ENCODE results near the gene FBF1. TPM values are rescaled to one million over a fixed set of nuclear protein-coding genes. Genes with fewer than 3 reads are reported as not detected.

The FBF1 gene
- total and polyA plus RNA-seq, 2 of the 8 experiments (the other 6 are each of a cell fraction or from before 2014, with no cell fraction given): 8.1 to 13.1 TPM

GRCh38 chr17:75943491-75943890 lies 2.6 kb upstream of the FBF1 start:
- no peak overlapping the region for H2BK12ac ChIP-seq (ENCODE audit: low read depth, low read length)
- no peak overlapping the region for H3K9ac ChIP-seq (replicated peaks in 1 of 4; ENCODE audit: extremely low read depth in 1 of 4, low read depth in 3 of 4, low read length in 3 of 4)
- no peak overlapping the region for H2AFZ ChIP-seq (ENCODE audit: low read length)
- 92% methylated on average over 1 of the region's 1 CpG; no CpG with 5 or more reads in 1 of the 2 experiments for WGBS, 2 experiments (ENCODE audit: extremely low coverage in 1 of 2, insufficient coverage in 1 of 2, insufficient read length in 1 of 2, insufficient replicate concordance in 2 of 2, low coverage in 1 of 2, low lambda C conversion rate in 2 of 2, missing lambda C conversion rate in 1 of 2)
- H3K18ac ChIP-seq (ENCODE audit: extremely low read depth, low read length): no peak overlapping the region
- peaks cover 4 to 29% (median 7%) of the 10 kb centered on the region in 4 experiments; a peak in 6 of 8 replicates for H3K36me3 ChIP-seq (ENCODE audit: control insufficient read depth in 2 of 4, insufficient read depth in 4 of 4, low read length in 3 of 4)
- peaks cover 0 to 3% (median 2%) of the 10 kb centered on the region in 4 experiments; a peak in 3 of 7 replicates for H3K4me1 ChIP-seq (replicated peaks in 1 of 4; ENCODE audit: control insufficient read depth in 3 of 4, insufficient read depth in 4 of 4, low read length in 3 of 4)
- no peak overlapping the region for H3K4me3 ChIP-seq (ENCODE audit: extremely low read depth in 1 of 4, insufficient read depth in 2 of 4, low read depth in 3 of 4, low read length in 4 of 4)
- DNase-seq (ENCODE audit: low read depth in 1 of 2, low spot score in 2 of 2) (no peak), FAIRE-seq (no peak)
- ChIA-PET POLR2A (ENCODE audit: partially characterized antibody) (interaction anchor here (0.6 to 1.6 kb wide), 4 partner anchors 13 to 45 kb away, joined by 3 to 5 read pairs (median 3); no protein-coding TSS in a partner anchor), CTCF (ENCODE audit: partially characterized antibody) (interaction anchor here (1.1 to 1.8 kb wide), 2 partner anchors 9 to 18 kb away, joined by 3 to 6 read pairs; no protein-coding TSS in a partner anchor)
- H2BK15ac ChIP-seq (ENCODE audit: low read length): no peak overlapping the region
- no peak overlapping the region for H2AK5ac ChIP-seq (ENCODE audit: low read depth, low read length)
- no peak overlapping the region for H3K27ac ChIP-seq (ENCODE audit: low read depth, low read length)
- H2BK120ac ChIP-seq (replicated peaks; ENCODE audit: low read depth, low read length): no peak overlapping the region
- H3K79me2 ChIP-seq (ENCODE audit: control insufficient read depth in 1 of 2, insufficient read depth in 2 of 2, low read length in 2 of 2): no peaks in the 10 kb centered on the region
- no peak overlapping the region for H2BK20ac ChIP-seq (ENCODE audit: low read length)
- H3K79me1 ChIP-seq (ENCODE audit: low read depth, low read length): no peaks in the 10 kb centered on the region
- H3K27me3 ChIP-seq (replicated peaks in 1 of 4; ENCODE audit: control insufficient read depth in 3 of 4, extremely low read depth in 1 of 4, insufficient read depth in 3 of 4, low read length in 3 of 4): no peaks in the 10 kb centered on the region
- no peaks in the 10 kb centered on the region for H4K20me1 ChIP-seq (replicated peaks in 1 of 2; ENCODE audit: control insufficient read depth in 1 of 2, insufficient read depth in 2 of 2, low read length in 2 of 2)
- no peak overlapping the region for H3K14ac ChIP-seq (ENCODE audit: insufficient read length)
- no peak overlapping the region for H3K4me2 ChIP-seq (ENCODE audit: insufficient read depth in 1 of 2, low read depth in 2 of 2, low read length in 2 of 2)
- no peak overlapping the region for H2BK5ac ChIP-seq (ENCODE audit: low read depth, low read length)
- no peaks in the 10 kb centered on the region for H3K9me3 ChIP-seq (ENCODE audit: insufficient read depth in 2 of 2, low read depth in 1 of 2, low read length in 1 of 2)
- no peak overlapping the region for H4K5ac ChIP-seq (ENCODE audit: insufficient read length, low read depth, low read length)
- TF ChIP-seq KDM1A (IDR thresholded peaks at IDR 0.05; ENCODE audit: borderline replicate concordance, low read length) (no peak), SRF (IDR thresholded peaks at IDR 0.05; ENCODE audit: low read depth, low read length) (no peak), SAP30 (IDR thresholded peaks at IDR 0.05; ENCODE audit: insufficient read depth, insufficient replicate concordance, low read length) (no peak), RBBP5 (IDR thresholded peaks at IDR 0.05; ENCODE audit: borderline replicate concordance, low read depth, low read length) (no peak), SIN3A (conservative IDR thresholded peaks at IDR 0.05 in 1 of 2, IDR thresholded peaks at IDR 0.05 in 1 of 2; ENCODE audit: low read depth in 1 of 2, low read length in 2 of 2) (no peak), SIX5 (IDR thresholded peaks at IDR 0.05; ENCODE audit: low read depth, low read length) (no peak), NRF1 (IDR thresholded peaks at IDR 0.05; ENCODE audit: low read depth, low read length) (no peak)
- H3K23ac ChIP-seq (ENCODE audit: insufficient read length): no peak overlapping the region
- no peak overlapping the region for H4K8ac ChIP-seq (ENCODE audit: extremely low read depth, insufficient read depth, low read length)
- no peak overlapping the region for H4K91ac ChIP-seq (replicated peaks; ENCODE audit: insufficient read length, low read length)
- H3K23me2 ChIP-seq (ENCODE audit: low read depth, low read length): peaks cover 4% of the 10 kb centered on the region; the same call in 1 of the 2 replicates
- no peak overlapping the region for H3K4ac ChIP-seq (replicated peaks; ENCODE audit: insufficient read length, low read depth, low read length)
- no peak overlapping the region for H3K56ac ChIP-seq (replicated peaks; ENCODE audit: insufficient read length, low read depth, low read length)
